GM12878 (cell line): ENCODE data around the gene METTL9. TPM values are rescaled to one million over a fixed set of nuclear protein-coding genes. Genes with fewer than 3 reads are reported as not detected.

Experiments
- ATF3 ChIP-seq: IDR thresholded peaks from 2 replicates; pipeline ENCODE4 v1.6.1; 2011; ENCODE audit warnings: low read depth, mild to moderate bottlenecking, low read length, moderate library complexity, borderline replicate concordance; ENCODE audit errors: extremely low read depth
- ATF7 ChIP-seq: fragments of 450-650 bp; IDR thresholded peaks from 2 replicates; pipeline ENCODE4 v1.6.1; 2016; ENCODE audit warnings: low read depth, mild to moderate bottlenecking
- E2F8 ChIP-seq: fragments of 450-650 bp; IDR thresholded peaks from 2 replicates; pipeline ENCODE4 v1.6.1; 2018; ENCODE audit warnings: mild to moderate bottlenecking, low read depth, moderate library complexity; ENCODE audit not compliant: partially characterized antibody
- EP300 ChIP-seq, 2 experiments: fragments of 150-350 bp in 1 of 2; IDR thresholded peaks; 2 replicates each; pipeline ENCODE4 v1.6.1; 2011 to 2012; ENCODE audit warnings: low read depth in 2 of 2, low read length in 2 of 2, borderline replicate concordance in 1 of 2, improper control_type of control experiment in 1 of 2, inconsistent platforms in 1 of 2; ENCODE audit not compliant: control insufficient read depth in 1 of 2
- GABPA ChIP-seq: IDR thresholded peaks from 2 replicates; pipeline ENCODE4 v1.6.1; 2014; ENCODE audit warnings: antibody characterized with exemption, low read depth, mild to moderate bottlenecking, inconsistent platforms
- HDGF ChIP-seq: fragments of 450-650 bp; IDR thresholded peaks from 2 replicates; pipeline ENCODE4 v1.6.1; 2016; ENCODE audit warnings: antibody characterized with exemption
- IKZF1 ChIP-seq: fragments of 450-650 bp; conservative IDR thresholded peaks from 2 replicates; pipeline ENCODE4 v1.6.1; 2017; ENCODE audit warnings: antibody characterized with exemption, mild to moderate bottlenecking
- IRF3 ChIP-seq: fragments of 450-650 bp; IDR thresholded peaks from 2 replicates; pipeline ENCODE4 v1.6.1; 2014; ENCODE audit warnings: mild to moderate bottlenecking
- JUND ChIP-seq: IDR thresholded peaks from 2 replicates; pipeline ENCODE4 v1.6.1; 2012; ENCODE audit warnings: low read depth, mild to moderate bottlenecking, low read length, improper control_type of control experiment, moderate library complexity
- MEF2A ChIP-seq: IDR thresholded peaks from 2 replicates; pipeline ENCODE4 v1.6.1; 2011; ENCODE audit warnings: low read depth, mild to moderate bottlenecking, low read length, moderate library complexity; ENCODE audit not compliant: insufficient read depth
- MLLT1 ChIP-seq: fragments of 450-650 bp; IDR thresholded peaks from 2 replicates; pipeline ENCODE4 v1.6.1; 2016; ENCODE audit warnings: mild to moderate bottlenecking
- MTA3 ChIP-seq: IDR thresholded peaks from 2 replicates; pipeline ENCODE4 v1.6.1; 2012; ENCODE audit warnings: low read length, inconsistent platforms, borderline replicate concordance
- PML ChIP-seq: IDR thresholded peaks from 2 replicates; pipeline ENCODE4 v1.6.1; 2012; ENCODE audit warnings: low read length, inconsistent platforms
- RAD21 ChIP-seq: IDR thresholded peaks from 2 replicates; pipeline ENCODE4 v1.6.1; 2011; ENCODE audit warnings: mild to moderate bottlenecking, low read depth, low read length, moderate library complexity; ENCODE audit not compliant: insufficient read depth
- RCOR1 ChIP-seq: conservative IDR thresholded peaks from 2 replicates; pipeline ENCODE4 v1.6.1; 2012; ENCODE audit warnings: low read depth, low read length, improper control_type of control experiment
- SIN3A ChIP-seq: IDR thresholded peaks from 2 replicates; pipeline ENCODE4 v1.6.1; 2012; ENCODE audit warnings: low read depth, low read length, improper control_type of control experiment
- SMAD5 ChIP-seq: IDR thresholded peaks from 2 replicates; pipeline ENCODE4 v1.6.1; 2016; ENCODE audit warnings: antibody characterized with exemption, low read depth
- TCF7 ChIP-seq: IDR thresholded peaks from 2 replicates; pipeline ENCODE4 v1.6.1; 2014; ENCODE audit warnings: antibody characterized with exemption, borderline replicate concordance
- ZNF217 ChIP-seq: fragments of 450-650 bp; IDR thresholded peaks from 2 replicates; pipeline ENCODE4 v1.6.1; 2017; ENCODE audit warnings: antibody characterized with exemption, mild to moderate bottlenecking
- ZNF384 ChIP-seq: IDR thresholded peaks from 2 replicates; pipeline ENCODE4 v1.6.1; 2012; ENCODE audit warnings: low read depth, mild to moderate bottlenecking, low read length, improper control_type of control experiment, borderline replicate concordance
- ZNF687 ChIP-seq: fragments of 450-650 bp; IDR thresholded peaks from 2 replicates; pipeline ENCODE4 v1.6.1; 2017; ENCODE audit warnings: mild to moderate bottlenecking, moderate library complexity
- polyA plus RNA-seq, 11 experiments: library from polyadenylated mRNA; depleted of rRNA in 4 of 11; unstranded in 6 of 11; stranded (reverse) in 5 of 11; fragments of >200 nt; fragmentation: Nextera tagmentation in 4 of 11; fragmentation: Illumina TruSeq in 1 of 11; extraction: Ambion mirVana in 4 of 11; extraction: Trizol in 1 of 11; gene quantifications; 1 replicate in 1 of 11; 2 replicates in 10 of 11; pipeline versions ENCODE4 v1.2.1 to v1.2.3, GENCODE V29; 2011 to 2016; ENCODE audit warnings: inconsistent platforms in 2 of 11, missing spikeins in 2 of 11, low read depth in 1 of 11
- total RNA-seq, 4 experiments: library from RNA; depleted of rRNA in 3 of 4; stranded (reverse); fragments of >200 nt in 3 of 4; fragmentation: Illumina TruSeq in 1 of 4; extraction: Trizol in 1 of 4; gene quantifications; 2 replicates each; pipeline versions ENCODE4 v1.2.1 to v1.2.3, GENCODE V29; 2013 to 2021

Gene METTL9
- total and polyA plus RNA-seq, 10 of the 15 experiments (the other 5 are each of a cell fraction or from before 2014, with no cell fraction given): 19.4 to 119 (median 101) TPM

GRCh38 chr16:21645261-21645721 lies 45.9 kb downstream of the METTL9 start (continued):
- TF ChIP-seq RAD21 (no peak), ZNF217 (no peak), TCF7 (peak; percentile 24; the same call in 1 of the 2 replicates), JUND (no peak), ZNF384 (0 out of 2 replicates have a peak, but pooled peaks have one; percentile 15), GABPA (peak; percentile 52; the same call in 1 of the 2 replicates), E2F8 (peak; percentile 49), MLLT1 (peak; percentile 94), IRF3 (no peak), EP300 (IDR thresholded peaks at IDR 0.05; ENCODE audit: borderline replicate concordance in 1 of 2, control insufficient read depth in 1 of 2, low read depth in 2 of 2, low read length in 2 of 2) (peak; percentile 15 to 71; a peak in 2 of 4 replicates), ZNF687 (peak; percentile 62; the same call in 1 of the 2 replicates), HDGF (peak; percentile 85), IKZF1 (peak; percentile 40), SMAD5 (no peak), PML (0 out of 2 replicates have a peak, but pooled peaks have one; percentile 44), ATF7 (peak; percentile 57; the same call in 1 of the 2 replicates), ATF3 (no peak), MTA3 (peak; percentile 31; the same call in 1 of the 2 replicates), MEF2A (peak; percentile 48; the same call in 1 of the 2 replicates), RCOR1 (0 out of 2 replicates have a peak, but pooled peaks have one; percentile 61), SIN3A (no peak)
